ENCODE data around the gene OR8G1.

DNA sequence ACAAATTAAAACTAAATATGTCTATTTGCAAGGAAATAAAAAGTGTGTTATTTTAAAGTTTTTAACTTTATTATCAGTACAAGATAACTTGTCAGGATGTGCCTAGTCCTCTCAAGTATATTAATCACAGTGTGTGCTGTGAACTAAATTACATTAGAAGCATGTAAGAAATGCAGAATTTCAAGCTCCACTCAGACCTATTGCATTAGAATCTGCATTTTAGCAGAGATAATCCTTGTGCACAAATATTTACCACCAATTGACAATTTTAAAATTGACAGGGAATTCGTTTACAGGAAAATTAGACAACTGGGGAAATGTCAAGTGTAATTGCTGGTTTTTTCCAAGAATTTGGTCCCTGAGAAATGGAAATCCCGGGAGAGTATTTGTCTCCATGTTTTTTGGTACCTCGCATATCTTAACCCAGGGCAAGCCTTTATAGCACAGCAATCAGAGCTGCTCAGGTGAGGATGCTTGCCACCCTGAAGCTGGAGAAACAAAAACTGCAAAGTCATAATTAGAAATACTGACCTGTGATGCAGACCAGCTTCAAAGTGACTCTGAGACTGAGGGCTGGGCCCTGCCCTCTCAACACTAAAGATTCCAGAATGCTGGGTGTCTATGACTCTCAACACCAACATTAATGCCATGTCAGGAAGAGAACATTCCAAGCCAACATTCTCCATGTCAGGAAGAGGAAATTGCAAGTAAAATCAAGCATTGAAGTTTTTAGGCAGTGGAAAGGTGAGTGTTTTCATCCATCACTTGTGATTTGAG is at the start of gene OR8G1:
- no peak for TF ChIP-seq CTCF (IDR thresholded peaks at IDR 0.05)
- TF ChIP-seq EZH2 (IDR thresholded peaks at IDR 0.05), result no peak

Measured in neural progenitor cell (in vitro differentiated cells).